ENCODE measurements around the gene INPP4B. TPM values are rescaled to one million over a fixed set of nuclear protein-coding genes. Genes with fewer than 3 reads are reported as not detected.

INPP4B gene
- total RNA-seq, 1 donor from 2014 or later, result 10.9 TPM

GRCh38 chr4:142703694-142704309 lies 142.3 kb downstream of the INPP4B start:
- Histone ChIP-seq H3K36me3 (ENCODE audit: control insufficient read depth, insufficient read depth, low read length) (no peaks in the 10 kb centered on the region), H3K27me3 (ENCODE audit: control insufficient read depth, insufficient read depth, low read length) (no peaks in the 10 kb centered on the region), H3K4me3 (ENCODE audit: low read depth, low read length) (no peak overlapping the region)
- TF ChIP-seq CTCF (IDR thresholded peaks at IDR 0.05; ENCODE audit: insufficient read depth, low read length, poor library complexity, severe bottlenecking), result no peak
- DNase-seq (ENCODE audit: low read depth), result no peak

GRCh38 chr4:142701017-142701416 lies 145.1 kb downstream of the INPP4B start:
- TF ChIP-seq CTCF (IDR thresholded peaks at IDR 0.05; ENCODE audit: insufficient read depth, low read length, poor library complexity, severe bottlenecking), result no peak
- no peaks in the 10 kb centered on the region for H3K27me3 ChIP-seq (ENCODE audit: control insufficient read depth, insufficient read depth, low read length)
- DNase-seq (ENCODE audit: low read depth), result no peak
- no peak overlapping the region for H3K4me3 ChIP-seq (ENCODE audit: low read depth, low read length)
- no peaks in the 10 kb centered on the region for H3K36me3 ChIP-seq (ENCODE audit: control insufficient read depth, insufficient read depth, low read length)

- no peak for TF ChIP-seq CTCF (IDR thresholded peaks at IDR 0.05; ENCODE audit: insufficient read depth, low read length, poor library complexity, severe bottlenecking)
- H3K36me3 ChIP-seq (ENCODE audit: control insufficient read depth, insufficient read depth, low read length), result no peaks in the 10 kb centered on the region
- no peaks in the 10 kb centered on the region for H3K27me3 ChIP-seq (ENCODE audit: control insufficient read depth, insufficient read depth, low read length)
- H3K4me3 ChIP-seq (ENCODE audit: low read depth, low read length), result no peak overlapping the region
- no peak for DNase-seq (ENCODE audit: low read depth)
These were observed 145.6 kb downstream of the INPP4B start for GRCh38 chr4:142700531-142700930.

GRCh38 chr4:142698552-142698951 lies 147.5 kb downstream of the INPP4B start:
- no peak for DNase-seq (ENCODE audit: low read depth)
- no peak for TF ChIP-seq CTCF (IDR thresholded peaks at IDR 0.05; ENCODE audit: insufficient read depth, low read length, poor library complexity, severe bottlenecking)
- H3K27me3 ChIP-seq (ENCODE audit: control insufficient read depth, insufficient read depth, low read length), result no peaks in the 10 kb centered on the region
- no peaks in the 10 kb centered on the region for H3K36me3 ChIP-seq (ENCODE audit: control insufficient read depth, insufficient read depth, low read length)
- H3K4me3 ChIP-seq (ENCODE audit: low read depth, low read length), result no peak overlapping the region

GRCh38 chr4:142697928-142698327 lies 148.2 kb downstream of the INPP4B start:
- Histone ChIP-seq H3K36me3 (ENCODE audit: control insufficient read depth, insufficient read depth, low read length) (no peaks in the 10 kb centered on the region), H3K27me3 (ENCODE audit: control insufficient read depth, insufficient read depth, low read length) (no peaks in the 10 kb centered on the region), H3K4me3 (ENCODE audit: low read depth, low read length) (no peak overlapping the region)
- no peak for DNase-seq (ENCODE audit: low read depth)
- no peak for TF ChIP-seq CTCF (IDR thresholded peaks at IDR 0.05; ENCODE audit: insufficient read depth, low read length, poor library complexity, severe bottlenecking)

GRCh38 chr4:142697320-142697719 lies 148.8 kb downstream of the INPP4B start:
- DNase-seq (ENCODE audit: low read depth), result no peak
- H3K27me3 ChIP-seq (ENCODE audit: control insufficient read depth, insufficient read depth, low read length), result no peaks in the 10 kb centered on the region
- no peak for TF ChIP-seq CTCF (IDR thresholded peaks at IDR 0.05; ENCODE audit: insufficient read depth, low read length, poor library complexity, severe bottlenecking)
- no peak overlapping the region for H3K4me3 ChIP-seq (ENCODE audit: low read depth, low read length)
- no peaks in the 10 kb centered on the region for H3K36me3 ChIP-seq (ENCODE audit: control insufficient read depth, insufficient read depth, low read length)
